Tibial nerve (tissue), 3 donors: ENCODE results near the gene MKS1.

Experiments used
- POLR2A ChIP-seq, 2 donors: fragments of 450-650 bp; IDR thresholded peaks; one replicate each; pipeline ENCODE4 v1.6.1; 2017; ENCODE audit warnings: antibody characterized with exemption in 2 of 2, mild to moderate bottlenecking in 2 of 2, moderate library complexity in 2 of 2
- TF ChIP-seq, protein P1 (sequence below), 5 experiments: fragments of 200-600 bp in 3 of 5; fragments of 450-650 bp in 2 of 5; sonication (generic) in 3 of 5; IDR thresholded peaks; one replicate each; pipeline ENCODE4 v1.5.1; 2016 to 2019; ENCODE audit warnings: antibody characterized with exemption in 5 of 5, mild to moderate bottlenecking in 3 of 5, moderate library complexity in 2 of 5

DNA sequence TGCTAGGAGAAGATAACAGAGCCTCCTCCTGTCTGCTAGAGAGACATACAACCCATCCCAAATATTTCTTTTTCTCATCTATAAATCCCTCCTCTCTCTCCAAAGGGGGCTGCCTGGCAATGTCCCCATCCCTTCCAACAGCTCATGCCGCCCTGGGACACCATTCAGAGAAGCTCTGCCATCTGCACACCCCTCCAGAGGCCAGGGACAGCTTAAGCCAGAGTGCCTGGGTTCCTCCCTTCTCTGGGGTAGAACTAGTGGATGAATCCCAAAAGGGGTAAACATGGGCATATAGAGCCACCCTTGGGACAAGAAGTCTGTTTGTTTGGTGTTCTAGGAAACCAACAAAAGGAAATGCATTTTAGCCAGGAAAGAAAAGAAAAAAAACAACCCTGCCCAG is 16.8 kb upstream of the MKS1 start:
- TF ChIP-seq POLR2A (IDR thresholded peaks at IDR 0.05), result no peak
- TF ChIP-seq, protein P1, sequence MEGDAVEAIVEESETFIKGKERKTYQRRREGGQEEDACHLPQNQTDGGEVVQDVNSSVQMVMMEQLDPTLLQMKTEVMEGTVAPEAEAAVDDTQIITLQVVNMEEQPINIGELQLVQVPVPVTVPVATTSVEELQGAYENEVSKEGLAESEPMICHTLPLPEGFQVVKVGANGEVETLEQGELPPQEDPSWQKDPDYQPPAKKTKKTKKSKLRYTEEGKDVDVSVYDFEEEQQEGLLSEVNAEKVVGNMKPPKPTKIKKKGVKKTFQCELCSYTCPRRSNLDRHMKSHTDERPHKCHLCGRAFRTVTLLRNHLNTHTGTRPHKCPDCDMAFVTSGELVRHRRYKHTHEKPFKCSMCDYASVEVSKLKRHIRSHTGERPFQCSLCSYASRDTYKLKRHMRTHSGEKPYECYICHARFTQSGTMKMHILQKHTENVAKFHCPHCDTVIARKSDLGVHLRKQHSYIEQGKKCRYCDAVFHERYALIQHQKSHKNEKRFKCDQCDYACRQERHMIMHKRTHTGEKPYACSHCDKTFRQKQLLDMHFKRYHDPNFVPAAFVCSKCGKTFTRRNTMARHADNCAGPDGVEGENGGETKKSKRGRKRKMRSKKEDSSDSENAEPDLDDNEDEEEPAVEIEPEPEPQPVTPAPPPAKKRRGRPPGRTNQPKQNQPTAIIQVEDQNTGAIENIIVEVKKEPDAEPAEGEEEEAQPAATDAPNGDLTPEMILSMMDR (IDR thresholded peaks at IDR 0.05), result no peak
